ENCODE results near the gene PRRC2A. TPM values are rescaled to one million over a fixed set of nuclear protein-coding genes. Genes with fewer than 3 reads are reported as not detected.

PRRC2A gene
- total RNA-seq, 6 experiments from 2014 or later = 216 to 259 (median 231) TPM

DNA sequence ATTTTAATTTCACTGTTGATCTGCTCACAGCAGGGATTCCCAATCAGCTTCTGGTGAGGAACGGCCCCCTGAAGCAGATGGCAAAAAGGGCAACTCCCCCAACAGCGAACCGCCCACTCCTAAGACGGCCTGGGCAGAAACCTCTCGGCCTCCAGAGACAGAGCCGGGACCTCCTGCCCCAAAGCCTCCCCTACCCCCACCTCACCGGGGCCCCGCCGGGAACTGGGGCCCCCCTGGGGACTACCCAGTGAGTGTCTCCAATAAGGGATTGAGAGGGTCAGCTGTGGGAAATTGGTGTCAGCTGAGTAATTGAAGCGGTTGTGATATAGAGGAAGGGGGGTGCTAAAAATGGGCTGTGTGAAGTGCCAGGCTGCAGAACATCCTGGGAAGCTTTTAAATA lies 6.4 kb downstream of the PRRC2A start:
- TF ChIP-seq, protein P1, sequence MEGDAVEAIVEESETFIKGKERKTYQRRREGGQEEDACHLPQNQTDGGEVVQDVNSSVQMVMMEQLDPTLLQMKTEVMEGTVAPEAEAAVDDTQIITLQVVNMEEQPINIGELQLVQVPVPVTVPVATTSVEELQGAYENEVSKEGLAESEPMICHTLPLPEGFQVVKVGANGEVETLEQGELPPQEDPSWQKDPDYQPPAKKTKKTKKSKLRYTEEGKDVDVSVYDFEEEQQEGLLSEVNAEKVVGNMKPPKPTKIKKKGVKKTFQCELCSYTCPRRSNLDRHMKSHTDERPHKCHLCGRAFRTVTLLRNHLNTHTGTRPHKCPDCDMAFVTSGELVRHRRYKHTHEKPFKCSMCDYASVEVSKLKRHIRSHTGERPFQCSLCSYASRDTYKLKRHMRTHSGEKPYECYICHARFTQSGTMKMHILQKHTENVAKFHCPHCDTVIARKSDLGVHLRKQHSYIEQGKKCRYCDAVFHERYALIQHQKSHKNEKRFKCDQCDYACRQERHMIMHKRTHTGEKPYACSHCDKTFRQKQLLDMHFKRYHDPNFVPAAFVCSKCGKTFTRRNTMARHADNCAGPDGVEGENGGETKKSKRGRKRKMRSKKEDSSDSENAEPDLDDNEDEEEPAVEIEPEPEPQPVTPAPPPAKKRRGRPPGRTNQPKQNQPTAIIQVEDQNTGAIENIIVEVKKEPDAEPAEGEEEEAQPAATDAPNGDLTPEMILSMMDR (IDR thresholded peaks at IDR 0.05) = no peak
- H3K27ac Mint-ChIP-seq = no peak overlapping the region
- peaks cover 67% of the 10 kb centered on the region for H3K36me3 Mint-ChIP-seq (ENCODE audit: low read depth)
- H3K9me3 Mint-ChIP-seq = no peaks in the 10 kb centered on the region
- H3K27me3 Mint-ChIP-seq (ENCODE audit: insufficient read depth) = peaks cover 4% of the 10 kb centered on the region
- peaks cover 19% of the 10 kb centered on the region for H3K4me1 Mint-ChIP-seq (ENCODE audit: low read depth)
- no peak for DNase-seq
- no peak overlapping the region for H3K4me3 Mint-ChIP-seq

DNA sequence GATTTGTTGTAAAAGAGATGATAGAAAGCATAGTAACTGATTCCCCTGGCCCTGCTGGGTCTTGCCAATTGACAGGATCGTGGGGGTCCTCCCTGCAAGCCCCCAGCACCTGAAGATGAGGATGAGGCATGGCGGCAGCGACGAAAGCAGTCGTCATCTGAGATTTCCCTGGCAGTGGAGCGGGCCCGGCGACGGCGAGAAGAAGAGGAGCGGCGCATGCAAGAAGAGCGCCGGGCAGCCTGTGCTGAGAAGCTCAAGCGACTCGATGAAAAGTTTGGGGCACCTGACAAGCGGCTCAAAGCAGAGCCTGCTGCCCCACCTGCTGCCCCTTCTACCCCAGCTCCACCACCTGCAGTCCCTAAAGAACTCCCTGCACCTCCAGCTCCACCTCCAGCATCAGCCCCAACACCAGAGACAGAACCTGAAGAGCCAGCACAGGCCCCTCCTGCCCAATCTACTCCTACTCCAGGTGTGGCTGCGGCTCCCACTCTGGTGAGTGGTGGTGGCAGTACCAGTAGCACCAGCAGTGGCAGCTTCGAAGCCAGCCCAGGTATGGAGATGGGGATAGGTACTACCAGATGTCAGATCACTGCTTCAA lies 7.3 kb downstream of the PRRC2A start:
- no peak for DNase-seq
- H3K36me3 Mint-ChIP-seq (ENCODE audit: low read depth) = peaks cover 59% of the 10 kb centered on the region
- H3K27ac Mint-ChIP-seq = peak overlapping the region; percentile 44
- H3K9me3 Mint-ChIP-seq = no peaks in the 10 kb centered on the region
- H3K4me1 Mint-ChIP-seq (ENCODE audit: low read depth) = peaks cover 15% of the 10 kb centered on the region
- no peak overlapping the region for H3K4me3 Mint-ChIP-seq
- TF ChIP-seq, protein P1 (IDR thresholded peaks at IDR 0.05) = no peak
- peaks cover 4% of the 10 kb centered on the region for H3K27me3 Mint-ChIP-seq (ENCODE audit: insufficient read depth)

DNA sequence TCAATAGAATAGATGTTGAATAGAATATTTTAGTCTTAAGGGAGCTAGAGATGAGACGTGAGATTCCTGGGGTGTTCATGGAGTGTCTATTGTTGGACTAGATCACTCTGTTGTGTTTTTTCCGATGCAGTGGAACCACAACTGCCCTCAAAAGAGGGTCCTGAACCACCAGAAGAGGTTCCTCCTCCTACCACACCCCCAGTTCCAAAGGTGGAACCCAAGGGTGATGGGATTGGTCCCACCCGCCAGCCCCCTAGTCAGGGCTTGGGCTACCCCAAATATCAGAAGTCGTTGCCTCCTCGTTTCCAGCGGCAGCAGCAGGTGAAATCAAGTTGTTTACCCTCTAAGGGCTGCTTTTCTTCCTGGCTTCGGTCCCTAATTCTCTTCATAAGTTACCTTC lies 8.5 kb downstream of the PRRC2A start:
- peaks cover 55% of the 10 kb centered on the region for H3K36me3 Mint-ChIP-seq (ENCODE audit: low read depth)
- no peak overlapping the region for H3K4me3 Mint-ChIP-seq

DNA sequence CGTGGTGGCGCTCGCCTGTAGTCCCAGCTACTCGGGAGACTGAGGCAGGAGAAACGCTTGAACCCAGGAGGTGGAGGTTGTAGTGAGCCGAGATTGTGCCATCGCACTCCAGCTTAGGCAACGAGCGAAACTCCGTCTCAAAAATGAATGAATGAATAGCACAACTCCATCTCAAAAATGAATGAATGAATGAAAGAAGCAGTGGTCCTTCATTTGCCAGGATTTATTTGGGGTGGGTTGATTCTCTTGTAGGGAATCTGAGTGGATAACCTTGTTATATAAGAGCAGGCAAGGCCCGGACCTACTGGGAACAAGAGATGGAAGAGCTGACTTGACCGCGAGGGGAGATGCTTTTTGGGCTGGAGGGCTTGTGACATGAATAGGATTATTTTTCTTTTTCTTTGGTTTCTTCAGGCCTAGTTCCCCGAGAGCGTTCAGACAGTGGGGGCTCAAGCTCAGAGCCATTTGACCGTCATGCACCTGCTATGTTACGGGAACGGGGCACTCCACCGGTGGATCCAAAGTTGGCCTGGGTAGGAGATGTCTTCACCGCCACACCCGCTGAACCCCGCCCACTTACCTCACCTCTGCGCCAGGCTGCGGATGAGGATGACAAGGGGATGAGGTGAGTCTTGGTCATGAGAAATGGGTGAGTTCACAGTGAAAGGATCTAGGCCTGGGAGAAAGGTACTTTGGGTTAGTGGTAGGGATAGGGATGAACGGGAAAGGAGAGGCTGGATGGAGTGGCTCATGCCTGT lies 9.8 kb downstream of the PRRC2A start:
- H3K27ac Mint-ChIP-seq = peak overlapping the region; percentile 61
- peaks cover 34% of the 10 kb centered on the region for H3K4me1 Mint-ChIP-seq (ENCODE audit: low read depth)
- H3K36me3 Mint-ChIP-seq (ENCODE audit: low read depth) = peaks cover 56% of the 10 kb centered on the region
- TF ChIP-seq, protein P1 (IDR thresholded peaks at IDR 0.05) = no peak
- H3K27me3 Mint-ChIP-seq (ENCODE audit: insufficient read depth) = peaks cover 4% of the 10 kb centered on the region
- DNase-seq = no peak
- H3K9me3 Mint-ChIP-seq = no peaks in the 10 kb centered on the region
- H3K4me3 Mint-ChIP-seq = no peak overlapping the region

More for the DNA sequence above, 8.5 kb downstream of the PRRC2A start:
- Mint-ChIP-seq H3K4me1 (ENCODE audit: low read depth) (peaks cover 25% of the 10 kb centered on the region), H3K27me3 (ENCODE audit: insufficient read depth) (peaks cover 4% of the 10 kb centered on the region), H3K9me3 (no peaks in the 10 kb centered on the region), H3K27ac (no peak overlapping the region)
- TF ChIP-seq, protein P1 (IDR thresholded peaks at IDR 0.05) = no peak
- no peak for DNase-seq

DNA sequence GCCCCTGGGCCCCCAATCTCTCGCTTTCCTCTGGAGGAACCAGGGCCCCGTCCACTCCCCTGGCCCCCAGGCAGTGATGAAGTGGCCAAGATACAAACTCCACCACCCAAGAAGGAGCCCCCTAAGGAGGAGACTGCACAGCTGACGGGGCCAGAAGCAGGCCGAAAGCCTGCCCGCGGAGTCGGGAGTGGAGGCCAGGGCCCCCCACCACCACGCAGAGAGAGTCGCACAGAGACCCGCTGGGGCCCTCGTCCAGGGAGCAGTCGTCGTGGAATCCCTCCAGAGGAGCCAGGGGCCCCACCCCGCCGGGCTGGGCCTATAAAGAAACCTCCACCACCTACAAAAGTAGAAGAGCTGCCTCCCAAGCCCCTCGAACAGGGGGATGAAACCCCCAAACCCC lies 10.7 kb downstream of the PRRC2A start:
- H3K27me3 Mint-ChIP-seq (ENCODE audit: insufficient read depth) = peaks cover 5% of the 10 kb centered on the region
- H3K27ac Mint-ChIP-seq = peak overlapping the region; percentile 61
- no peaks in the 10 kb centered on the region for H3K9me3 Mint-ChIP-seq
- TF ChIP-seq, protein P1 (IDR thresholded peaks at IDR 0.05) = no peak
- DNase-seq = no peak
- no peak overlapping the region for H3K4me3 Mint-ChIP-seq
- H3K36me3 Mint-ChIP-seq (ENCODE audit: low read depth) = peaks cover 57% of the 10 kb centered on the region
- peaks cover 40% of the 10 kb centered on the region for H3K4me1 Mint-ChIP-seq (ENCODE audit: low read depth)
